HEK293 (cell line): ENCODE data around the gene SLC25A13.

Experiments
- CTCF ChIA-PET: fragments of 350-600 bp; formaldehyde crosslinking; extraction: SDS; loops from one replicate; lab custom pipeline; 2021; ENCODE audit warnings: antibody characterized with exemption; lab: Yijun Ruan, JAX
- POLR2A ChIA-PET: fragments of 300-600 bp; formaldehyde crosslinking; extraction: SDS; loops from one replicate; lab custom pipeline; 2020; ENCODE audit warnings: antibody characterized with exemption, inconsistent platforms; lab: Yijun Ruan, JAX
- H3K27ac ChIP-seq: fragments of 200-500 bp; sonication (Bioruptor generic); 2 replicates; pipeline ENCODE4 v1.5.1; 2014; ENCODE audit warnings: low read depth, low read length, control low read depth, inconsistent platforms; ENCODE audit errors: extremely low read depth
- H3K36me3 ChIP-seq, 2 experiments: fragments of 200-500 bp in 1 of 2; sonication (Bioruptor generic) in 1 of 2; 1 replicate in 1 of 2; 2 replicates in 1 of 2; pipeline ENCODE4 v1.5.1; 2014 to 2017; ENCODE audit warnings: inconsistent platforms in 2 of 2, low read length in 2 of 2; ENCODE audit not compliant: control insufficient read depth in 2 of 2, insufficient read depth in 1 of 2
- H3K4me1 ChIP-seq: fragments of 200-500 bp; sonication (Bioruptor generic); 2 replicates; pipeline ENCODE4 v1.5.1; 2014; ENCODE audit warnings: mild to moderate bottlenecking, low read length, inconsistent platforms; ENCODE audit not compliant: control insufficient read depth, insufficient read depth
- H3K4me3 ChIP-seq: 2 replicates; pipeline ENCODE4 v1.5.1; 2011; ENCODE audit warnings: low read depth, mild to moderate bottlenecking, control low read depth, low read length, moderate library complexity
- H3K9me3 ChIP-seq: fragments of 200-500 bp; sonication (Bioruptor generic); 2 replicates; pipeline ENCODE4 v1.5.1; 2014; ENCODE audit warnings: low read depth, low read length, inconsistent platforms; ENCODE audit not compliant: control insufficient read depth, insufficient read depth
- GLI2 ChIP-seq: fragments of 450-650 bp; formaldehyde crosslinking; IDR thresholded peaks from 2 replicates; pipeline ENCODE4; 2017; ENCODE audit warnings: missing biosample characterization, missing genetic modification characterization, low read depth, borderline replicate concordance
- GLI4 ChIP-seq: fragments of 450-650 bp; formaldehyde crosslinking; IDR thresholded peaks from 2 replicates; pipeline ENCODE4 v1.5.1; 2016; ENCODE audit warnings: missing biosample characterization, missing genetic modification characterization
- GLIS2 ChIP-seq: fragments of 450-650 bp; formaldehyde crosslinking; IDR thresholded peaks from 2 replicates; pipeline ENCODE4 v1.5.1; 2016; ENCODE audit warnings: missing biosample characterization, missing genetic modification characterization
- SP7 ChIP-seq: fragments of 450-650 bp; formaldehyde crosslinking; IDR thresholded peaks from 2 replicates; pipeline ENCODE4 v1.5.1; 2016; ENCODE audit warnings: missing biosample characterization, missing genetic modification characterization
- ZNF10 ChIP-seq: fragments of 450-650 bp; formaldehyde crosslinking; IDR thresholded peaks from 2 replicates; pipeline ENCODE4 v1.5.1; 2017; ENCODE audit warnings: missing biosample characterization, missing genetic modification characterization
- ZNF501 ChIP-seq: fragments of 450-650 bp; formaldehyde crosslinking; IDR thresholded peaks from 2 replicates; pipeline ENCODE4 v1.5.1; 2016; ENCODE audit warnings: missing biosample characterization, missing genetic modification characterization
- ZNF621 ChIP-seq: fragments of 450-650 bp; formaldehyde crosslinking; IDR thresholded peaks from 2 replicates; pipeline ENCODE4 v1.5.1; 2017; ENCODE audit warnings: missing biosample characterization, missing genetic modification characterization
- ZNF843 ChIP-seq: fragments of 450-650 bp; formaldehyde crosslinking; IDR thresholded peaks from 2 replicates; pipeline ENCODE4 v1.5.1; 2016; ENCODE audit warnings: missing biosample characterization, missing genetic modification characterization
- TF ChIP-seq, protein P1 (sequence below): fragments of 450-650 bp; formaldehyde crosslinking; IDR thresholded peaks from 2 replicates; pipeline ENCODE4 v1.5.1; 2016; ENCODE audit warnings: missing biosample characterization, missing genetic modification characterization

Gene SLC25A13

DNA sequence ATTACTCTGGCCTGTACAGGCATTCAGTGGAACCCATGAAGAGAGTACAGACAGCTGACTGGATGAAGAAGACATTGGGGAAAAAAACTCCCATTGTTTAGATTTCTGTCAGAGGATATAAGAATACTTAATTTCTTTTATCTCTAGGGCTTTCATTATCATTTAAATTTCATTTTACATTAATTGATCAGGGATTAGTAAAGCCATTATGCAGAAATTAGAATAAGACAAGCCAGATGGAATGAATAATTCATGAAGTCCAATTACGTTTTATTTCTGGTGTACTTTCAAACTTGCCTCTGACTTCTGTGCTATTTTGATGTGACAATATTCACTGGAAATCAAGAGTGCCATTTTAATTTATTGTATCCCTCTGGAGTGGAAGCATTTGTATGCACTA is 247.0 kb downstream of the SLC25A13 start:
- H3K36me3 ChIP-seq, result no peaks in the 10 kb centered on the region
- ChIA-PET POLR2A (no interaction called here), CTCF (interaction anchor here (0.6 to 3.8 kb wide), 11 partner anchors 13 to 1988 kb away, joined by 3 to 25 read pairs (median 3); no protein-coding TSS in a partner anchor)
- H3K27ac ChIP-seq, result no peak overlapping the region
- H3K4me1 ChIP-seq, result no peaks in the 10 kb centered on the region
- no peaks in the 10 kb centered on the region for H3K9me3 ChIP-seq
- no peak overlapping the region for H3K4me3 ChIP-seq
- TF ChIP-seq GLI2 (tag by site-specific recombination), result no peak
- TF ChIP-seq ZNF843 (tag by site-specific recombination), result no peak
- TF ChIP-seq, protein P1, sequence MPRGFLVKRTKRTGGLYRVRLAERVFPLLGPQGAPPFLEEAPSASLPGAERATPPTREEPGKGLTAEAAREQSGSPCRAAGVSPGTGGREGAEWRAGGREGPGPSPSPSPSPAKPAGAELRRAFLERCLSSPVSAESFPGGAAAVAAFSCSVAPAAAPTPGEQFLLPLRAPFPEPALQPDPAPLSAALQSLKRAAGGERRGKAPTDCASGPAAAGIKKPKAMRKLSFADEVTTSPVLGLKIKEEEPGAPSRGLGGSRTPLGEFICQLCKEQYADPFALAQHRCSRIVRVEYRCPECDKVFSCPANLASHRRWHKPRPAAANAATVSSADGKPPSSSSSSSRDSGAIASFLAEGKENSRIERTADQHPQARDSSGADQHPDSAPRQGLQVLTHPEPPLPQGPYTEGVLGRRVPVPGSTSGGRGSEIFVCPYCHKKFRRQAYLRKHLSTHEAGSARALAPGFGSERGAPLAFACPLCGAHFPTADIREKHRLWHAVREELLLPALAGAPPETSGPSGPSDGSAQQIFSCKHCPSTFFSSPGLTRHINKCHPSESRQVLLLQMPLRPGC (tag by site-specific recombination), result no peak
- TF ChIP-seq ZNF10 (tag by site-specific recombination), result no peak
- TF ChIP-seq GLIS2 (tag by site-specific recombination), result no peak
- no peak for TF ChIP-seq GLI4 (tag by site-specific recombination)
- no peak for TF ChIP-seq ZNF621 (tag by site-specific recombination)
- TF ChIP-seq ZNF501, result no peak
- no peak for TF ChIP-seq SP7 (tag by site-specific recombination)
